Caco-2 (cell line): ENCODE results near the gene PIWIL1. TPM values are rescaled to one million over a fixed set of nuclear protein-coding genes. Genes with fewer than 3 reads are reported as not detected.
A peak's percentile ranks its signal among the peaks of the same experiment; 100 is the strongest.

ENCODE experiments used
- Bru-seq: library from RNA; stranded (reverse); fragments of 400-500 nt; gene quantifications from one replicate; lab custom pipeline; 2021; lab: Mats Ljungman, UMichigan
- BruChase-seq, 2 experiments: library from RNA; stranded (reverse); fragments of 400-500 nt; gene quantifications; one replicate each; lab custom pipeline; 2021; lab: Mats Ljungman, UMichigan
- BruUV-seq: library from RNA; stranded (reverse); fragments of 400-500 nt; replicated peaks from 2 replicates; lab custom pipeline; 2021; lab: Mats Ljungman, UMichigan
- CTCF ChIA-PET: fragments of 300-600 bp; sonication (Branson Sonifier 250); formaldehyde crosslinking; loops from one replicate; lab custom pipeline; 2022; ENCODE audit warnings: antibody characterized with exemption; lab: Charles Lee
- POLR2A ChIA-PET: fragments of 300-600 bp; sonication (Branson Sonifier 250); formaldehyde crosslinking; loops from one replicate; lab custom pipeline; 2022; ENCODE audit warnings: antibody characterized with exemption; lab: Charles Lee
- DNase-seq, 2 experiments: peaks; one replicate each; pipeline versions ENCODE4 v3.0.0 to v3.0.0-alpha.2; 2020 to 2022
- H3K27me3 ChIP-seq: replicated peaks from 2 replicates; pipeline ENCODE4 v1.6.0; 2011; ENCODE audit warnings: low read length; ENCODE audit not compliant: control insufficient read depth, insufficient read depth
- H3K36me3 ChIP-seq: 2 replicates; pipeline ENCODE4 v1.5.1; 2011; ENCODE audit warnings: low read length; ENCODE audit not compliant: control insufficient read depth, insufficient read depth
- H3K4me1 ChIP-seq: fragments of 250-450 bp; sonication (Bioruptor Pico); 2 replicates; pipeline ENCODE4 v1.5.1; 2020; ENCODE audit warnings: mild to moderate bottlenecking
- H3K4me3 ChIP-seq: 2 replicates; pipeline ENCODE4 v1.5.1; 2011; ENCODE audit warnings: low read depth, mild to moderate bottlenecking, control low read depth, low read length
- H3K9me3 ChIP-seq: fragments of 250-450 bp; sonication (Bioruptor Pico); 2 replicates; pipeline ENCODE4 v1.5.1; 2020; ENCODE audit warnings: mild to moderate bottlenecking, moderate library complexity
- H3K27ac Mint-ChIP-seq: one replicate; pipeline ENCODE4 v1.8.0; 2022; ENCODE audit warnings: mixed read lengths; ENCODE audit not compliant: unreplicated experiment
- H3K27me3 Mint-ChIP-seq: one replicate; pipeline ENCODE4 v1.8.0; 2022; ENCODE audit warnings: mixed read lengths; ENCODE audit not compliant: insufficient read depth, unreplicated experiment
- H3K36me3 Mint-ChIP-seq: one replicate; pipeline ENCODE4 v1.8.0; 2022; ENCODE audit warnings: mild to moderate bottlenecking, mixed read lengths; ENCODE audit not compliant: insufficient read depth, unreplicated experiment
- H3K4me1 Mint-ChIP-seq: one replicate; pipeline ENCODE4 v1.8.0; 2022; ENCODE audit warnings: low read depth, mixed read lengths; ENCODE audit not compliant: unreplicated experiment
- H3K4me3 Mint-ChIP-seq: one replicate; pipeline ENCODE4 v1.8.0; 2022; ENCODE audit warnings: mild to moderate bottlenecking, moderate library complexity, mixed read lengths; ENCODE audit not compliant: unreplicated experiment
- H3K9me3 Mint-ChIP-seq: one replicate; pipeline ENCODE4 v1.8.0; 2022; ENCODE audit warnings: mixed read lengths; ENCODE audit not compliant: unreplicated experiment
- CTCF ChIP-seq, 2 experiments: fragments of 200-600 bp in 1 of 2; IDR thresholded peaks; 1 replicate in 1 of 2; 2 replicates in 1 of 2; pipeline versions ENCODE4 v1.5.1 to v1.8.0; 2011 to 2022; ENCODE audit warnings: antibody characterized with exemption in 1 of 2, control low read depth in 1 of 2, inconsistent platforms in 1 of 2, low read depth in 1 of 2, low read length in 1 of 2, mild to moderate bottlenecking in 1 of 2, moderate library complexity in 1 of 2; ENCODE audit not compliant: insufficient read depth in 1 of 2, severe bottlenecking in 1 of 2, unreplicated experiment in 1 of 2
- intact Hi-C: fragments of 100-400 bp; cut with micrococcal nuclease; formaldehyde crosslinking; loops from one replicate; pipeline ENCODE4 v1.10.0; 2022; ENCODE audit not compliant: unreplicated experiment
- long read RNA-seq: library from polyadenylated mRNA; stranded (forward); transcript quantifications from one replicate; pipeline ENCODE4 v2.0.0, GENCODE V29; 2022
- total RNA-seq: library from RNA; stranded (reverse); gene quantifications from 2 replicates; pipeline ENCODE4 v1.2.3, GENCODE V29; 2022

PIWIL1 gene
- total RNA-seq (5.1 and 5.3 TPM in 2 replicates), Bru-seq, nascent RNA (percentile 54 among the genes with signal in this experiment), BruChase-seq, experiment 1, labeled RNA remaining after a 2-hour chase (percentile 67 among the genes with signal in this experiment), BruChase-seq, experiment 2, labeled RNA remaining after a 6-hour chase (percentile 60 among the genes with signal in this experiment)
- long read RNA-seq, partial matches to known transcripts = 0 of 11 reads
- long read RNA-seq, other reads (novel, unspliced or antisense) = 10 of 11 reads

GRCh38 chr12:130337488-130338303, at the start of gene PIWIL1:
Gene PIWIL1, plus strand, starts transcription at chr12:130337887. Its CDS starts 4,705 bp downstream, at chr12:130342592.
- H3K4me3 ChIP-seq = peak within 1 kb of the TSS; percentile 41

GRCh38 chr12:130288206-130288605, 49.5 kb upstream of the PIWIL1 start:
- no peaks in the 10 kb centered on the region for H3K36me3 Mint-ChIP-seq
- H3K9me3 Mint-ChIP-seq = peaks cover 20% of the 10 kb centered on the region
- no peak overlapping the region for H3K27ac Mint-ChIP-seq
- Histone ChIP-seq H3K4me3 (no peak overlapping the region), H3K36me3 (no peaks in the 10 kb centered on the region), H3K4me1 (no peaks in the 10 kb centered on the region), H3K27me3 (no peaks in the 10 kb centered on the region), H3K9me3 (no peaks in the 10 kb centered on the region)
- no TSS peak for BruUV-seq
- H3K4me3 Mint-ChIP-seq = no peak overlapping the region
- TF ChIP-seq CTCF (IDR thresholded peaks at IDR 0.05; ENCODE audit: insufficient read depth in 1 of 2, low read depth in 1 of 2, low read length in 1 of 2, severe bottlenecking in 1 of 2, unreplicated experiment in 1 of 2) = no peak
- H3K27me3 Mint-ChIP-seq = peaks cover 3% of the 10 kb centered on the region
- DNase-seq = no peak
- CTCF ChIA-PET = no interaction called here
- H3K4me1 Mint-ChIP-seq = no peaks in the 10 kb centered on the region
- POLR2A ChIA-PET = no interaction called here
- intact Hi-C loops = no loop called here

More at GRCh38 chr12:130337488-130338303, at the start of gene PIWIL1:
- POLR2A ChIA-PET = no interaction called here
- H3K9me3 Mint-ChIP-seq = peaks cover 12% of the 10 kb centered on the region
- DNase-seq = peak; percentile 51 to 76
- TF ChIP-seq CTCF (IDR thresholded peaks at IDR 0.05; ENCODE audit: insufficient read depth in 1 of 2, low read depth in 1 of 2, low read length in 1 of 2, severe bottlenecking in 1 of 2, unreplicated experiment in 1 of 2) = no peak
- Histone ChIP-seq H3K36me3 (no peaks in the 10 kb centered on the region), H3K27me3 (no peaks in the 10 kb centered on the region), H3K4me1 (0 out of 2 replicates have a peak, but pooled peaks cover 3% of the 10 kb centered on the region), H3K9me3 (no peaks in the 10 kb centered on the region)
- peak within 1 kb of the TSS; percentile 67 for H3K4me3 Mint-ChIP-seq
- H3K27ac Mint-ChIP-seq = no peak within 1 kb of the TSS
- peaks cover 2% of the 10 kb centered on the region for H3K27me3 Mint-ChIP-seq
- no peaks in the 10 kb centered on the region for H3K36me3 Mint-ChIP-seq
- intact Hi-C loops = no loop called here
- peaks cover 7% of the 10 kb centered on the region for H3K4me1 Mint-ChIP-seq
- BruUV-seq = no TSS peak
- CTCF ChIA-PET = no interaction called here

GRCh38 chr12:130288691-130289090, 49.0 kb upstream of the PIWIL1 start:
- no peak overlapping the region for H3K4me3 Mint-ChIP-seq
- no peaks in the 10 kb centered on the region for H3K27me3 ChIP-seq
- no peak overlapping the region for H3K4me3 ChIP-seq
- CTCF ChIA-PET = no interaction called here
- H3K27ac Mint-ChIP-seq = no peak overlapping the region
- POLR2A ChIA-PET = no interaction called here
- DNase-seq = no peak
- no peaks in the 10 kb centered on the region for H3K4me1 Mint-ChIP-seq
- H3K9me3 ChIP-seq = no peaks in the 10 kb centered on the region
- TF ChIP-seq CTCF (IDR thresholded peaks at IDR 0.05; ENCODE audit: insufficient read depth in 1 of 2, low read depth in 1 of 2, low read length in 1 of 2, severe bottlenecking in 1 of 2, unreplicated experiment in 1 of 2) = no peak
- no peaks in the 10 kb centered on the region for H3K36me3 Mint-ChIP-seq
- H3K9me3 Mint-ChIP-seq = peaks cover 20% of the 10 kb centered on the region
- BruUV-seq = no TSS peak
- intact Hi-C loops = no loop called here
- no peaks in the 10 kb centered on the region for H3K36me3 ChIP-seq
- no peaks in the 10 kb centered on the region for H3K4me1 ChIP-seq
- H3K27me3 Mint-ChIP-seq = peaks cover 3% of the 10 kb centered on the region
